ENCODE data around the gene ADGRA3. TPM values are rescaled to one million over a fixed set of nuclear protein-coding genes. Genes with fewer than 3 reads are reported as not detected.
A peak's percentile ranks its signal among the peaks of the same experiment; 100 is the strongest.

ADGRA3 gene
- total RNA-seq, 6 experiments from 2014 or later: 15.1 to 19.0 (median 17.7) TPM

GRCh38 chr4:22416403-22416802 lies 99.5 kb downstream of the ADGRA3 start:
- TF ChIP-seq CTCF (IDR thresholded peaks at IDR 0.05): no peak
- Mint-ChIP-seq H3K4me1 (ENCODE audit: low read depth) (peaks cover 6% of the 10 kb centered on the region; the same call in 1 of the 2 replicates), H3K9me3 (no peaks in the 10 kb centered on the region), H3K4me3 (no peak overlapping the region), H3K36me3 (ENCODE audit: low read depth) (no peaks in the 10 kb centered on the region), H3K27me3 (ENCODE audit: insufficient read depth) (no peaks in the 10 kb centered on the region), H3K27ac (no peak overlapping the region)
- DNase-seq: no peak

GRCh38 chr4:22414833-22415232 lies 101.0 kb downstream of the ADGRA3 start:
- Mint-ChIP-seq H3K27ac (no peak overlapping the region), H3K4me3 (no peak overlapping the region), H3K36me3 (ENCODE audit: low read depth) (no peaks in the 10 kb centered on the region), H3K9me3 (no peaks in the 10 kb centered on the region), H3K27me3 (ENCODE audit: insufficient read depth) (no peaks in the 10 kb centered on the region), H3K4me1 (ENCODE audit: low read depth) (peaks cover 6% of the 10 kb centered on the region; the same call in 1 of the 2 replicates)
- no peak for TF ChIP-seq CTCF (IDR thresholded peaks at IDR 0.05)
- no peak for DNase-seq

- no peaks in the 10 kb centered on the region for H3K36me3 Mint-ChIP-seq (ENCODE audit: low read depth)
- no peaks in the 10 kb centered on the region for H3K27me3 Mint-ChIP-seq (ENCODE audit: insufficient read depth)
- TF ChIP-seq CTCF (IDR thresholded peaks at IDR 0.05): no peak
- no peak overlapping the region for H3K4me3 Mint-ChIP-seq
- peaks cover 6% of the 10 kb centered on the region; the same call in 1 of the 2 replicates for H3K4me1 Mint-ChIP-seq (ENCODE audit: low read depth)
- no peak overlapping the region for H3K27ac Mint-ChIP-seq
- no peak for DNase-seq
- no peaks in the 10 kb centered on the region for H3K9me3 Mint-ChIP-seq
These were observed 102.4 kb downstream of the ADGRA3 start for GRCh38 chr4:22413471-22413870.

GRCh38 chr4:22412013-22412412 lies 103.9 kb downstream of the ADGRA3 start:
- Mint-ChIP-seq H3K27me3 (ENCODE audit: insufficient read depth) (no peaks in the 10 kb centered on the region), H3K4me3 (no peak overlapping the region), H3K9me3 (no peaks in the 10 kb centered on the region), H3K27ac (no peak overlapping the region), H3K36me3 (ENCODE audit: low read depth) (no peaks in the 10 kb centered on the region), H3K4me1 (ENCODE audit: low read depth) (peaks cover 6% of the 10 kb centered on the region; the same call in 1 of the 2 replicates)
- TF ChIP-seq CTCF (IDR thresholded peaks at IDR 0.05): no peak
- DNase-seq: no peak

- Mint-ChIP-seq H3K27ac (no peak overlapping the region), H3K4me3 (no peak overlapping the region), H3K9me3 (no peaks in the 10 kb centered on the region), H3K4me1 (ENCODE audit: low read depth) (no peaks in the 10 kb centered on the region; the same call in 1 of the 2 replicates), H3K27me3 (ENCODE audit: insufficient read depth) (no peaks in the 10 kb centered on the region), H3K36me3 (ENCODE audit: low read depth) (no peaks in the 10 kb centered on the region)
- peak; percentile 3 for DNase-seq
- peak; percentile 86 for TF ChIP-seq CTCF (IDR thresholded peaks at IDR 0.05)
These were observed 105.1 kb downstream of the ADGRA3 start for GRCh38 chr4:22410645-22411247.
